GM23338 (cell line): ENCODE results near the gene BRCC3. TPM values are rescaled to one million over a fixed set of nuclear protein-coding genes. Genes with fewer than 3 reads are reported as not detected.

Experiments used
- ATAC-seq: fragments of 200-7000 bp; cut with Tn5 transposase; 3 replicates; pipeline ENCODE4 v1.9.1; 2020
- DNase-seq: peaks from one replicate; pipeline ENCODE4 v3.0.0-alpha.2; 2015; ENCODE audit warnings: low spot score
- H2AFZ ChIP-seq: fragments of 200-600 bp; sonication (generic); 2 replicates; pipeline ENCODE4 v1.8.0; 2016; ENCODE audit warnings: antibody characterized with exemption, mild to moderate bottlenecking, moderate library complexity
- H3F3A ChIP-seq: fragments of 200-600 bp; sonication (generic); replicated peaks from 2 replicates; pipeline ENCODE4 v1.8.0; 2017; ENCODE audit warnings: antibody characterized with exemption, mixed run types, low read depth
- H3K27ac ChIP-seq: fragments of 200-600 bp; sonication (generic); 2 replicates; pipeline ENCODE4 v1.6.1; 2016; ENCODE audit warnings: low read depth
- H3K27me3 ChIP-seq: fragments of 200-600 bp; sonication (generic); 2 replicates; pipeline ENCODE4 v1.8.0; 2016; ENCODE audit warnings: mild to moderate bottlenecking, mixed run types, moderate library complexity; ENCODE audit not compliant: insufficient read depth
- H3K36me3 ChIP-seq: fragments of 200-600 bp; sonication (generic); 2 replicates; pipeline ENCODE4 v1.8.0; 2016; ENCODE audit warnings: mild to moderate bottlenecking; ENCODE audit not compliant: insufficient read depth
- H3K4me1 ChIP-seq: fragments of 200-600 bp; sonication (generic); 2 replicates; pipeline ENCODE4 v1.8.0; 2016; ENCODE audit warnings: mild to moderate bottlenecking, moderate library complexity; ENCODE audit not compliant: insufficient read depth
- H3K4me2 ChIP-seq: fragments of 200-600 bp; sonication (generic); 2 replicates; pipeline ENCODE4 v1.7.1; 2017; ENCODE audit warnings: mixed run types
- H3K4me3 ChIP-seq: fragments of 200-600 bp; sonication (generic); 2 replicates; pipeline ENCODE4 v1.6.1; 2016; ENCODE audit warnings: mixed run types
- H3K79me2 ChIP-seq: fragments of 200-600 bp; sonication (generic); replicated peaks from 2 replicates; pipeline ENCODE4 v1.8.0; 2017; ENCODE audit warnings: mild to moderate bottlenecking; ENCODE audit not compliant: insufficient read depth
- H3K9me2 ChIP-seq: fragments of 200-600 bp; sonication (generic); 2 replicates; pipeline ENCODE4 v1.8.0; 2017; ENCODE audit not compliant: insufficient read depth
- H4K20me1 ChIP-seq: fragments of 200-600 bp; sonication (generic); replicated peaks from 2 replicates; pipeline ENCODE4 v1.8.0; 2017; ENCODE audit warnings: mild to moderate bottlenecking; ENCODE audit not compliant: insufficient read depth
- H3K27ac Mint-ChIP-seq: 2 replicates; pipeline ENCODE4 v1.8.0; 2020; ENCODE audit warnings: inconsistent platforms, mild to moderate bottlenecking, moderate library complexity, mixed read lengths
- H3K27me3 Mint-ChIP-seq: 3 replicates; pipeline ENCODE4 v1.8.0; 2022; ENCODE audit warnings: low read depth, mild to moderate bottlenecking, moderate library complexity, mixed read lengths, inconsistent platforms; ENCODE audit not compliant: insufficient read depth, poor library complexity
- H3K36me3 Mint-ChIP-seq: 3 replicates; pipeline ENCODE4 v1.8.0; 2021; ENCODE audit warnings: low read depth, mild to moderate bottlenecking, inconsistent platforms, moderate library complexity, mixed read lengths
- H3K4me1 Mint-ChIP-seq: 3 replicates; pipeline ENCODE4 v1.8.0; 2020; ENCODE audit warnings: mild to moderate bottlenecking, inconsistent platforms, mixed read lengths
- H3K4me3 Mint-ChIP-seq: 3 replicates; pipeline ENCODE4 v1.8.0; 2021; ENCODE audit warnings: moderate library complexity, mild to moderate bottlenecking, inconsistent platforms, mixed read lengths
- H3K9me3 Mint-ChIP-seq: 3 replicates; pipeline ENCODE4 v1.8.0; 2020; ENCODE audit warnings: moderate library complexity, mild to moderate bottlenecking, inconsistent platforms, mixed read lengths
- CREB1 ChIP-seq: fragments of 250-450 bp; sonication (Bioruptor Pico); IDR thresholded peaks from 2 replicates; pipeline ENCODE4 v1.5.0; 2020; ENCODE audit warnings: low read depth, mild to moderate bottlenecking, moderate library complexity
- CTCF ChIP-seq, 2 experiments: fragments of 200-600 bp in 1 of 2; sonication (generic) in 1 of 2; conservative IDR thresholded peaks; 2 replicates each; pipeline versions ENCODE4 v1.5.1 to v1.6.1; 2016 to 2017; ENCODE audit warnings: antibody characterized with exemption in 2 of 2, low read depth in 2 of 2, mild to moderate bottlenecking in 2 of 2, moderate library complexity in 1 of 2
- NANOG ChIP-seq: IDR thresholded peaks from 2 replicates; pipeline ENCODE4 v1.6.1; 2016; ENCODE audit warnings: antibody characterized with exemption, borderline replicate concordance
- REST ChIP-seq: IDR thresholded peaks from one replicate; pipeline ENCODE4 v1.6.1; 2018; ENCODE audit warnings: antibody characterized with exemption; ENCODE audit not compliant: unreplicated experiment
- STAT1 ChIP-seq: IDR thresholded peaks from one replicate; pipeline ENCODE4 v1.6.1; 2016; ENCODE audit warnings: antibody characterized with exemption; ENCODE audit not compliant: unreplicated experiment
- ZNF331 ChIP-seq: fragments of 250-450 bp; sonication (Bioruptor Pico); IDR thresholded peaks from 2 replicates; pipeline ENCODE4 v1.5.0; 2020; ENCODE audit warnings: low read depth, mild to moderate bottlenecking, moderate library complexity
- polyA plus RNA-seq: library from polyadenylated mRNA; unstranded; fragments of >200 nt; fragmentation: Nextera tagmentation; extraction: Ambion mirVana; gene quantifications from 2 replicates; pipeline ENCODE4 v1.2.1, GENCODE V29; 2016
- total RNA-seq: library from RNA; depleted of rRNA; stranded (reverse); fragments of >200 nt; shearing (Covaris generic); gene quantifications from 2 replicates; pipeline ENCODE4 v1.2.3, GENCODE V29; 2014; rRNA removed

The BRCC3 gene
- total and polyA plus RNA-seq, 2 experiments from 2014 or later = 18.4 to 26.7 TPM

GRCh38 chrX:155169881-155170280, 98.6 kb downstream of the BRCC3 start:
- H3K4me2 ChIP-seq = no peak overlapping the region

More at GRCh38 chrX:155169881-155170280, 98.6 kb downstream of the BRCC3 start:
- no peaks in the 10 kb centered on the region for H3K36me3 ChIP-seq
- Mint-ChIP-seq H3K27ac (no peak overlapping the region), H3K27me3 (no peaks in the 10 kb centered on the region), H3K4me3 (no peak overlapping the region), H3K9me3 (no peaks in the 10 kb centered on the region; the same call in 2 of the 3 replicates), H3K36me3 (no peaks in the 10 kb centered on the region), H3K4me1 (no peaks in the 10 kb centered on the region)
- H3K79me2 ChIP-seq = no peaks in the 10 kb centered on the region
- no peaks in the 10 kb centered on the region for H3F3A ChIP-seq
- TF ChIP-seq REST = no peak
- TF ChIP-seq ZNF331 (CRISPR knock-in tag) = no peak
- no peak for TF ChIP-seq STAT1
- no peak for TF ChIP-seq NANOG
- no peak for TF ChIP-seq CREB1 (CRISPR knock-in tag)
- no peak for TF ChIP-seq CTCF (conservative IDR thresholded peaks at IDR 0.05; ENCODE audit: low read depth in 2 of 2)
- no peaks in the 10 kb centered on the region for H3K4me1 ChIP-seq
- H3K27me3 ChIP-seq = no peaks in the 10 kb centered on the region
- no peaks in the 10 kb centered on the region for H4K20me1 ChIP-seq
- no peaks in the 10 kb centered on the region for H3K9me2 ChIP-seq
- no peak overlapping the region for H3K27ac ChIP-seq
- DNase-seq (no peak), ATAC-seq (no peak)
- H3K4me3 ChIP-seq = no peak overlapping the region
- H2AFZ ChIP-seq = no peak overlapping the region

Other genes with a start within 250 kb of the BRCC3 start
- not detected in 2 replicates for gene SMIM9, start 236.8 kb upstream of the BRCC3 start, total RNA-seq
- gene SMIM9, start 236.8 kb upstream of the BRCC3 start, polyA plus RNA-seq = not detected in 2 replicates
- gene F8A1, start 185.2 kb upstream of the BRCC3 start, total RNA-seq = 10.8 and 19.0 TPM in 2 replicates
- 26.0 and 36.9 TPM in 2 replicates for gene F8A1, start 185.2 kb upstream of the BRCC3 start, polyA plus RNA-seq
- gene F8, start 48.8 kb upstream of the BRCC3 start, total RNA-seq = 1.8 and 2.9 TPM in 2 replicates
- gene F8, start 48.8 kb upstream of the BRCC3 start, polyA plus RNA-seq = 0.63 and 0.70 TPM in 2 replicates
- gene FUNDC2, start 44.7 kb upstream of the BRCC3 start, total RNA-seq = 26.3 and 28.6 TPM in 2 replicates
- gene FUNDC2, start 44.7 kb upstream of the BRCC3 start, polyA plus RNA-seq = 51.6 and 58.5 TPM in 2 replicates
- 5.7 and 9.9 TPM in 2 replicates for gene CMC4, start 372 bp upstream of the BRCC3 start, total RNA-seq
- gene CMC4, start 372 bp upstream of the BRCC3 start, polyA plus RNA-seq = 14.7 and 16.3 TPM in 2 replicates
- gene MTCP1, start 372 bp upstream of the BRCC3 start, total RNA-seq = 0.83 and 6.3 TPM in 2 replicates
- 17.7 and 28.3 TPM in 2 replicates for gene MTCP1, start 372 bp upstream of the BRCC3 start, polyA plus RNA-seq
- gene VBP1, start 145.0 kb downstream of the BRCC3 start, total RNA-seq = 62.5 and 89.4 TPM in 2 replicates
- gene VBP1, start 145.0 kb downstream of the BRCC3 start, polyA plus RNA-seq = 65.7 and 84.4 TPM in 2 replicates
- gene RAB39B, start 193.0 kb downstream of the BRCC3 start, total RNA-seq = 11.1 and 11.3 TPM in 2 replicates
- 6.2 and 6.8 TPM in 2 replicates for gene RAB39B, start 193.0 kb downstream of the BRCC3 start, polyA plus RNA-seq